HG02884 (cell line): Measurements from ENCODE around the gene PRLHR.
"Not testable (repeated sequence)": the region's sequence is repeated elsewhere in the genome, so short reads cannot be mapped to it uniquely, and the experiment has no call there.

Experiments used
- ATAC-seq: cut with Tn5 transposase; IDR thresholded peaks from one replicate; pipeline ENCODE4 v1.9.1; 2021; ENCODE audit warnings: mild to moderate bottlenecking, moderate library complexity; ENCODE audit not compliant: unreplicated experiment

The PRLHR gene

GRCh38 chr10:118595598-118596425 lies at the start of gene PRLHR:
Gene PRLHR, minus strand, starts transcription at chr10:118595648. Its CDS starts 404 bp downstream, at chr10:118595244.
- ATAC-seq: no peak

- ATAC-seq: no peak
Observed at GRCh38 chr10:118642228-118642627, 46.8 kb upstream of the PRLHR start.

GRCh38 chr10:118638680-118639079 lies 43.2 kb upstream of the PRLHR start:
- ATAC-seq: no peak

GRCh38 chr10:118635674-118636402 lies 40.4 kb upstream of the PRLHR start:
- ATAC-seq: no peak

GRCh38 chr10:118633786-118634185 lies 38.3 kb upstream of the PRLHR start:
- no peak for ATAC-seq

GRCh38 chr10:118629211-118629610 lies 33.8 kb upstream of the PRLHR start:
- no peak for ATAC-seq

- ATAC-seq: no peak
Observed at GRCh38 chr10:118628397-118628796, 32.9 kb upstream of the PRLHR start.

GRCh38 chr10:118626953-118627352 lies 31.5 kb upstream of the PRLHR start:
- ATAC-seq: no peak

- no peak for ATAC-seq
Observed at GRCh38 chr10:118625504-118625903, 30.1 kb upstream of the PRLHR start.

GRCh38 chr10:118624747-118625146 lies 29.3 kb upstream of the PRLHR start:
- no peak for ATAC-seq

- ATAC-seq: no peak
Observed at GRCh38 chr10:118621304-118621942, 26.0 kb upstream of the PRLHR start.

- not testable (repeated sequence) for ATAC-seq
Observed at GRCh38 chr10:118613863-118614262, 18.4 kb upstream of the PRLHR start.

GRCh38 chr10:118610577-118610976 lies 15.1 kb upstream of the PRLHR start:
- ATAC-seq: no peak

GRCh38 chr10:118607768-118608354 lies 12.4 kb upstream of the PRLHR start:
- ATAC-seq: no peak

GRCh38 chr10:118605694-118606093 lies 10.2 kb upstream of the PRLHR start:
- no peak for ATAC-seq

GRCh38 chr10:118596426-118597124 lies 1.1 kb upstream of the PRLHR start:
- no peak for ATAC-seq

GRCh38 chr10:118595064-118595420 lies 406 bp downstream of the PRLHR start:
- ATAC-seq: no peak

- no peak for ATAC-seq
Observed at GRCh38 chr10:118594392-118595063, 920 bp downstream of the PRLHR start.

GRCh38 chr10:118592675-118593330 lies 2.6 kb downstream of the PRLHR start:
- no peak for ATAC-seq

GRCh38 chr10:118590334-118590733 lies 5.1 kb downstream of the PRLHR start:
- no peak for ATAC-seq
